Measurements from ENCODE around the gene ST3GAL3. TPM values are rescaled to one million over a fixed set of nuclear protein-coding genes. Genes with fewer than 3 reads are reported as not detected.

ST3GAL3 gene
- total RNA-seq, 1 experiment from 2014 or later: 19.3 TPM

GRCh38 chr1:43705982-43706597 is 1.2 kb upstream of the ST3GAL3 start:
- H3K27me3 ChIP-seq (ENCODE audit: insufficient read depth, low read depth): no peaks in the 10 kb centered on the region
- no peak overlapping the region for H3K27ac ChIP-seq
- peak overlapping the region; percentile 92; the same call in 1 of the 2 replicates for H3K4me3 ChIP-seq
- H4K20me1 ChIP-seq (ENCODE audit: insufficient read depth): peaks cover 14% of the 10 kb centered on the region
- no TSS peak for BruUV-seq (replicated peaks)
- TF ChIP-seq CTCF (conservative IDR thresholded peaks at IDR 0.05) (no peak), EZH2 (IDR thresholded peaks at IDR 0.05; ENCODE audit: low read depth) (no peak)
- H3K4me2 ChIP-seq: peak overlapping the region; percentile 93
- intact Hi-C loops (cut with micrococcal nuclease; ENCODE audit: unreplicated experiment): loop anchor here (5.0 to 10.0 kb wide), 4 partner anchors 56 to 326 kb away; partner anchors contain the start of genes ATP6V0B, B4GALT2, DPH2 and SLC6A9
- POLR2A ChIA-PET (ENCODE audit: unreplicated experiment): interaction anchor here (0.7 kb wide), 1 partner anchor 123 kb away, joined by 4 read pairs; no protein-coding TSS in a partner anchor
- peaks cover 21% of the 10 kb centered on the region for H3K4me1 ChIP-seq (replicated peaks; ENCODE audit: insufficient read depth)
- CTCF ChIA-PET: interaction anchor here (0.7 to 1.7 kb wide), 2 partner anchors 57 to 240 kb away, joined by 4 to 5 read pairs; no protein-coding TSS in a partner anchor
- H3F3A ChIP-seq (ENCODE audit: insufficient read depth, low read depth): peaks cover 40% of the 10 kb centered on the region
- H3K9me2 ChIP-seq (ENCODE audit: insufficient read depth): no peaks in the 10 kb centered on the region
- no peak overlapping the region for H2AFZ ChIP-seq
- H3K79me2 ChIP-seq (ENCODE audit: low read depth): peaks cover 10% of the 10 kb centered on the region; the same call in 1 of the 2 replicates
- H3K9me3 ChIP-seq (ENCODE audit: insufficient read depth, low read depth): no peaks in the 10 kb centered on the region
- H3K36me3 ChIP-seq (ENCODE audit: low read depth): peaks cover 18% of the 10 kb centered on the region
- peak in 1 of 2 experiments; percentile 19 for DNase-seq

GRCh38 chr1:43706598-43707189 is 642 bp upstream of the ST3GAL3 start:
- H3K79me2 ChIP-seq (ENCODE audit: low read depth): peaks cover 10% of the 10 kb centered on the region; the same call in 1 of the 2 replicates
- POLR2A ChIA-PET (ENCODE audit: unreplicated experiment): interaction anchor here (0.5 to 0.7 kb wide), 9 partner anchors 21 to 285 kb away, joined by 3 to 11 read pairs (median 5); no protein-coding TSS in a partner anchor
- H3K4me3 ChIP-seq: peak overlapping the region; percentile 92
- peaks cover 27% of the 10 kb centered on the region for H3K4me1 ChIP-seq (replicated peaks; ENCODE audit: insufficient read depth)
- DNase-seq: peak in 1 of 2 experiments; percentile 29
- CTCF ChIA-PET: interaction anchor here (0.6 to 1.7 kb wide), 3 partner anchors 56 to 342 kb away, joined by 4 to 5 read pairs (median 4); no protein-coding TSS in a partner anchor
- peak overlapping the region; percentile 93 for H3K4me2 ChIP-seq
- peaks cover 43% of the 10 kb centered on the region for H3F3A ChIP-seq (ENCODE audit: insufficient read depth, low read depth)
- peaks cover 14% of the 10 kb centered on the region for H4K20me1 ChIP-seq (ENCODE audit: insufficient read depth)
- no peaks in the 10 kb centered on the region for H3K9me3 ChIP-seq (ENCODE audit: insufficient read depth, low read depth)
- BruUV-seq (replicated peaks): TSS peak; percentile 75
- TF ChIP-seq EZH2 (IDR thresholded peaks at IDR 0.05; ENCODE audit: low read depth) (no peak), CTCF (conservative IDR thresholded peaks at IDR 0.05) (no peak)
- H3K27me3 ChIP-seq (ENCODE audit: insufficient read depth, low read depth): no peaks in the 10 kb centered on the region
- H3K9me2 ChIP-seq (ENCODE audit: insufficient read depth): no peaks in the 10 kb centered on the region
- peak overlapping the region; percentile 87 for H2AFZ ChIP-seq
- peaks cover 13% of the 10 kb centered on the region for H3K36me3 ChIP-seq (ENCODE audit: low read depth)
- intact Hi-C loops (cut with micrococcal nuclease; ENCODE audit: unreplicated experiment): loop anchor here (1.0 to 10.0 kb wide), 6 partner anchors 56 to 326 kb away; partner anchors contain the start of genes ATP6V0B, B4GALT2, DPH2 and IPO13
- no peak overlapping the region for H3K27ac ChIP-seq

- Histone ChIP-seq H3K4me3 (peak overlapping the region; percentile 92), H3K79me2 (ENCODE audit: low read depth) (peaks cover 10% of the 10 kb centered on the region; the same call in 1 of the 2 replicates), H3K4me1 (replicated peaks; ENCODE audit: insufficient read depth) (peaks cover 36% of the 10 kb centered on the region), H3K36me3 (ENCODE audit: low read depth) (peaks cover 4% of the 10 kb centered on the region; the same call in 1 of the 2 replicates), H3K9me2 (ENCODE audit: insufficient read depth) (no peaks in the 10 kb centered on the region), H3F3A (ENCODE audit: insufficient read depth, low read depth) (peaks cover 38% of the 10 kb centered on the region), H3K9me3 (ENCODE audit: insufficient read depth, low read depth) (no peaks in the 10 kb centered on the region), H3K27ac (peak overlapping the region; percentile 3; the same call in 1 of the 2 replicates), H3K4me2 (peak overlapping the region; percentile 88), H3K27me3 (ENCODE audit: insufficient read depth, low read depth) (no peaks in the 10 kb centered on the region), H2AFZ (peak overlapping the region; percentile 77), H4K20me1 (ENCODE audit: insufficient read depth) (peaks cover 14% of the 10 kb centered on the region)
- ChIA-PET POLR2A (ENCODE audit: unreplicated experiment) (interaction anchor here (0.8 kb wide), 1 partner anchor 226 kb away, joined by 3 read pairs; no protein-coding TSS in a partner anchor), CTCF (no interaction called here)
- TF ChIP-seq EZH2 (IDR thresholded peaks at IDR 0.05; ENCODE audit: low read depth): no peak
- TF ChIP-seq CTCF (conservative IDR thresholded peaks at IDR 0.05): no peak
- intact Hi-C loops (cut with micrococcal nuclease; ENCODE audit: unreplicated experiment): loop anchor here (5.0 to 10.0 kb wide), 4 partner anchors 54 to 324 kb away; partner anchors contain the start of genes ATP6V0B, B4GALT2, DPH2 and SLC6A9
- DNase-seq: no peak
- BruUV-seq (replicated peaks): no TSS peak
These were observed 670 bp downstream of the ST3GAL3 start for GRCh38 chr1:43708002-43708410.

All from PC-9 (cell line).